GM10248 (cell line): Measurements from ENCODE around the gene PIN4.

ENCODE experiments used
- CTCF ChIA-PET: fragments of 300-600 bp; sonication (Branson Sonifier 250); formaldehyde crosslinking; extraction: SDS; loops from one replicate; lab custom pipeline; 2021; ENCODE audit warnings: antibody characterized with exemption; lab: Yijun Ruan, JAX
- POLR2A ChIA-PET: fragments of 350-650 bp; sonication (Branson Sonifier 250); formaldehyde crosslinking; extraction: SDS; loops from one replicate; lab custom pipeline; 2020; ENCODE audit warnings: antibody characterized with exemption; lab: Yijun Ruan, JAX
- DNase-seq: peaks from one replicate; pipeline ENCODE4 v3.0.0; 2012; ENCODE audit errors: extremely low spot score
- CTCF ChIP-seq: IDR thresholded peaks from 2 replicates; pipeline ENCODE4 v1.5.1; 2012; ENCODE audit warnings: mild to moderate bottlenecking, low read depth; ENCODE audit errors: extremely low read depth, missing control alignments, control extremely low read depth

PIN4 gene

GRCh38 chrX:72141372-72142004 lies 40.1 kb upstream of the PIN4 start:
- TF ChIP-seq CTCF = no peak
- ChIA-PET CTCF (interaction anchor here (1.3 to 1.4 kb wide), 2 partner anchors 14 to 118 kb away, joined by 3 read pairs; no protein-coding TSS in a partner anchor), POLR2A (no interaction called here)
- no peak for DNase-seq

DNA sequence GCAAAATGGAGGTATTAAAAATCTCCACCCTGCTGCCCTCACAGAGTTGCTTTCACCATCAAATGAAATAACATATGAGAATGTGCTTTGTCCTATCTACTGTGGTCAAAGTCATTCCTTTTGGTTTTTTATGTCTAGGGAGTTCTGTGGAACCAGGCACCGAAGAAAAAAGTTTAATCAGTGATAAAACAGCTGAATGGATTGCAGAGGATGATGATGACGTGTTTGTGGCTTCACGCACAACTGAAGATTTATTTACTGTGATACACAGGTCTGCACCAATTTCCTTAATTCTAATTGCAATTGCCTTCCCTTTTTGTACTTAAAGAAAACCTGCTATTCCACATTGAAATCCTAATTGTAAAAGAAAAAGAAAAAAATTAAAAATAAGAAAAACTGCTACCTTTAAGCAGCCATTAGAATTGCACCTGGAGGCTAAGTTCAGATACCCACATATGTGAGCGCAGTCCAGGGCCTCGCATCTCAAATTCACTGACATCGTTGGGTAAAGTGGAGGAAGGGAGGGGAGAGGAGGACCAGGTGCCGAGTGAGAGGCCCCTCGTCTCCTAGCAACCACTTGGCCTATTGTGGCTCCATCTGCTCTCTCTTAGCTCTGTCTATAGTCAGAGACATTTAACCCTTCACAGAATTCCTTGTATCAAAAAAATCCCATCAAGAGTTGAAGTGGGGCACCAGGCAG lies 39.3 kb upstream of the PIN4 start:
- ChIA-PET POLR2A (no interaction called here), CTCF (interaction anchor here (1.3 to 1.4 kb wide), 2 partner anchors 15 to 118 kb away, joined by 3 read pairs; no protein-coding TSS in a partner anchor)
- DNase-seq = no peak
- no peak for TF ChIP-seq CTCF

GRCh38 chrX:72142794-72143608 lies 38.6 kb upstream of the PIN4 start:
- DNase-seq = no peak
- POLR2A ChIA-PET = no interaction called here
- TF ChIP-seq CTCF = no peak
- CTCF ChIA-PET = interaction anchor here (2.9 kb wide), 1 partner anchor 16 kb away, joined by 14 read pairs; no protein-coding TSS in a partner anchor

DNA sequence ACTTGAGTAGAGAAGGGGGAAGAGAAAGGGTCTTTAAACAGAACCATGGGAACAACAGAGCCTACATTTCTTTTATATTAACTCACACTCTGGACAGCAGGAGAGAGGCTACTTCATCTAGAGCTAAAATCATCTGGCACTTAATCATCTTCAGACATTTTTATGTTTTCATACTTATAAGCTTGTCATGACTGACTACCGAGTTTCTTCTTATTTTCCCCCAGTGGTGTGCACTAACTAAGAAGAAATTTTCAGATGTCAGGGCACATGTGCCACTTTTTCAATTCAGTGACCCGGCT lies 38.0 kb upstream of the PIN4 start:
- no peak for DNase-seq
- ChIA-PET CTCF (interaction anchor here (0.9 to 2.9 kb wide), 2 partner anchors 17 to 124 kb away, joined by 3 to 14 read pairs; no protein-coding TSS in a partner anchor), POLR2A (no interaction called here)
- no peak for TF ChIP-seq CTCF

GRCh38 chrX:72145181-72145580 lies 36.4 kb upstream of the PIN4 start:
- no peak for TF ChIP-seq CTCF
- no peak for DNase-seq
- ChIA-PET CTCF (interaction anchor here (2.9 kb wide), 1 partner anchor 18 kb away, joined by 14 read pairs; no protein-coding TSS in a partner anchor), POLR2A (no interaction called here)

DNA sequence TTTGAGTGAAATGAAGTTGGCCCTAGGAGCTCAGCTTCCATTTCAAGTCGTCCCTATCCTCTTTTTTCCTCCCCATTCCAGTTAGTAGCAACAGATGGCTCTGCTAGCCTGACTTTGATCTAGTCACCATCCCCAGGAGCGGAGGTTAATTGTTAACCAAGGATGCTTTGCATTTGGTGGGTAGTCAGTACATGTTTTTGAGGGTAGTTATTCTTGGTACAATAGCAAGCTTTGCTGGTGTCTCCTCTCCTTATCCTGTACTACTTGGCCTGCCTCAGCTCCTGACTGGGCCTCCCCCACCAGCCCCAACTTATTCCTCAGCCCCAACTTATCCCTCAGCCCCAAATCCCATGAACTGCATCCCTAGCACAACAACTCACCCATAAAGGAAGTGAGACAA lies 35.0 kb upstream of the PIN4 start:
- CTCF ChIA-PET = no interaction called here
- no peak for DNase-seq
- no peak for TF ChIP-seq CTCF
- POLR2A ChIA-PET = no interaction called here
